Large intestine (tissue), 3 donors: ENCODE measurements around the gene CCDC149. TPM values are rescaled to one million over a fixed set of nuclear protein-coding genes. Genes with fewer than 3 reads are reported as not detected.

ENCODE experiments used
- DNase-seq, 2 donors: peaks; one replicate each; pipeline versions ENCODE4 v3.0.0 to v3.0.0-alpha.2; 2013
- H3K27ac ChIP-seq: one replicate; pipeline ENCODE4 v1.5.1; 2013; ENCODE audit warnings: low read length
- H3K27me3 ChIP-seq: 2 replicates; pipeline ENCODE4 v1.6.1; 2013; ENCODE audit warnings: low read length; ENCODE audit not compliant: control insufficient read depth, insufficient read depth
- H3K36me3 ChIP-seq: 2 replicates; pipeline ENCODE4 v1.6.1; 2013; ENCODE audit warnings: low read length; ENCODE audit not compliant: control insufficient read depth, insufficient read depth
- H3K4me1 ChIP-seq: one replicate; pipeline ENCODE4 v1.6.1; 2013; ENCODE audit warnings: low read length; ENCODE audit not compliant: control insufficient read depth, insufficient read depth
- H3K4me3 ChIP-seq: one replicate; pipeline ENCODE4 v1.5.1; 2013; ENCODE audit warnings: low read length
- H3K9me3 ChIP-seq: one replicate; pipeline ENCODE4 v1.6.1; 2013; ENCODE audit warnings: mild to moderate bottlenecking, low read depth, low read length, moderate library complexity; ENCODE audit not compliant: control insufficient read depth
- WGBS: methylation state at CpG from one replicate; pipeline ENCODE4 v1.1.5; 2013; ENCODE audit warnings: low lambda C conversion rate; ENCODE audit not compliant: insufficient coverage; 5-methylcytosine and 5-hydroxymethylcytosine counted together
- polyA plus RNA-seq: library from polyadenylated mRNA; unstranded; fragments of 120-200 nt; gene quantifications from one replicate; pipeline ENCODE4 v1.2.1, GENCODE V29; 2013

Gene CCDC149
- polyA plus RNA-seq, 1 donor, result 13.7 TPM

DNA sequence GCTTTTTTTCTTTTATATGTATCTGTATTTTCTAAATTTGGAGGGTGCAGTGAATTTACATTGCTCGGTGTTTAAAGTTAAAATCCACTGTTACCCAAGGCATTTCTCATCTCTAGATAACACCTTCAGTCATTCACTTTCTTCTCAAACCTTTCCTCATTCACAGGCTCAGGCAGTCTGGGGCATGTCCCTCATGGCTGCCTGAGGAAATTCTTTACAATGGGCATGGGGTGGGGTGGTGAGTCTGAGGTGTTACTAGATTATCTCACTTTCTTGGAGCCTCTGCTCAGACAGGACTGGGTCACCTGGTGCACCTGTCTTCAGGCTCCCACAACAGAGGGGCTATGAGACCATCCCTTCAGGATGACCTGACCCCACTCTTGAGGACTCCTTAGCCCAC, 17.4 kb downstream of the CCDC149 start:
- Histone ChIP-seq H3K4me1 (no peaks in the 10 kb centered on the region), H3K9me3 (no peaks in the 10 kb centered on the region), H3K27ac (no peak overlapping the region), H3K4me3 (no peak overlapping the region), H3K36me3 (peaks cover 3% of the 10 kb centered on the region), H3K27me3 (no peaks in the 10 kb centered on the region)
- no CpG with 5 or more reads among the region's 1 CpG for WGBS
- DNase-seq, result no peak

DNA sequence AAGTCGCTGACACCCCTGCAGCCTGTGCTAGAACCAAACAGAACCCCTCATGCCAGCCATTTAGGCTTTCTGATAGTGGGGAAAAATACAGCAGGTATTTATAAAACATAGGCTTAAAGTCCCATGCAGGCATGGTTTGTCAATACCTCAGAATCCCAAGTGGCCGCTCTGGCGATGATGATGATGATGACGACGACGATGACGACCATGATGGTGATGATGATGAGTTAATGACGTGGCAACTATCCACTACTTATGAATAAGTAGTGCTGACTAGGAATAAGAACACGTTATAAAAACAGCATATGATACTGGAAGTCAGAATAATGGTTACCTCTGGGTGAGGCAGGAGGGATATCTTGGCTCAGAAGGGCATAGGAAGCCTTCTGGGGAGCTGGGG, 18.0 kb downstream of the CCDC149 start:
- Histone ChIP-seq H3K36me3 (peaks cover 3% of the 10 kb centered on the region), H3K27ac (no peak overlapping the region), H3K9me3 (no peaks in the 10 kb centered on the region), H3K4me3 (no peak overlapping the region), H3K4me1 (no peaks in the 10 kb centered on the region), H3K27me3 (no peaks in the 10 kb centered on the region)
- WGBS, result 91% methylated on average over 7 of the region's 9 CpGs
- no peak for DNase-seq

DNA sequence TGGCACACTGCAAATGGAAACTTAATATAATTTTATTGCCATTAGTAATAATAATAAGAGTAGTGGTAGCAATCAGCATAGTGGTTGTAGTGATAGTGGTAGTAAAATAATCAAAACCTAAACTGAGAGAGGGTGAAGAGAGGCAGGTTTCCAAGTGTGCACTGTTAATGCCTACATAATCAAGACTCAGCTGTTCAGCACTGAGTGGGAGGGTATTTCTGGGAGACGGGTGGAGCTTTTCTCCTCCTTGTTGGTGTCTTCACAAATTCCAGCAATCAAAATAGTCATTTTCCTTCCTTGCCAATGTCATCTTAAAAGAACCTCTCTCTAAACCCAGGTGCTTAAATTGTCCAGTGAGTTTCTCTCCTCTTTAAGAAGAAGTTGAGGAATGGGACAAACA, 18.6 kb downstream of the CCDC149 start:
- no CpG with 5 or more reads among the region's 1 CpG for WGBS
- H3K27ac ChIP-seq, result no peak overlapping the region

DNA sequence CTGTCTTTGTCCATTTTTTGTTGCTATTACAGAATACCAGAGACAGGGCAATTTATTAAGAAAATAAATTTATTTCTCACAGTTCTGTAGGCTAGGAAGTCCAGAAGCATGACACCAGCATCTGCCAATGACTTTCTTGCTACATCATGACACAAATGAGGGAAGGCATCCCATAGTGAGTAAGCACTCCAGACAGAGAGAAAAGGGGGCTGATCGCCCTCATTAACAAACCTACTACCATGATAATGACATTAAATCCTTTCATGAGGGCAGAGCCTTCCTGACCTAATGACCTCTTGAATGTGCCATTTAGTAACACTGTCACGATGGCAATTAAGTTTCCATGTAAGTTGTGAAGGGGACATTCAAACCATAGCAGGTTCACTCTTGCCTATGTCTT, 20.1 kb downstream of the CCDC149 start:
- H3K4me1 ChIP-seq, result no peaks in the 10 kb centered on the region
- H3K9me3 ChIP-seq, result no peaks in the 10 kb centered on the region
- no peak overlapping the region for H3K4me3 ChIP-seq
- no CpG with 5 or more reads among the region's 2 CpGs for WGBS
- DNase-seq, result no peak
- H3K27ac ChIP-seq, result no peak overlapping the region
- H3K27me3 ChIP-seq, result no peaks in the 10 kb centered on the region
- H3K36me3 ChIP-seq, result peaks cover 3% of the 10 kb centered on the region

More for the DNA sequence above, 18.6 kb downstream of the CCDC149 start:
- no peak overlapping the region for H3K4me3 ChIP-seq
- no peaks in the 10 kb centered on the region for H3K9me3 ChIP-seq
- no peaks in the 10 kb centered on the region for H3K27me3 ChIP-seq
- no peak for DNase-seq
- H3K36me3 ChIP-seq, result peaks cover 3% of the 10 kb centered on the region
- no peaks in the 10 kb centered on the region for H3K4me1 ChIP-seq

DNA sequence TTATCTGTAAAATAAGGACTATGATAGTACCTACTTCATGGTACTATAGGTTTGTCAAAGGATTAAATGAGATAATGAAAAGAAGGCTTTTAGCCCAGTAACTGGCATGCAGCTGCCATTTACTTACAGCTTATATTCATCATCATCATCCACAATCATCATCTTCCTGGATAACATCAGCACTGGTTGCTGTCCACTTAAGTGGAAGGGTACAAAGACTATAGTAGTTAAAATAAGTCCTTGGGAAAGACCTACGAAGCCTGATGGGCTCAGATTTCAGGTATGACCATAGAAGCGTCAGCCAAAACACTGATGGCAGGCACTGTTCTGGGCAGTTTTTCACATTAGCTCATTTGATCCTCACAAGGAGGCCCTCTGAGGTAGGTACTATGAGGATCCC, 20.6 kb downstream of the CCDC149 start:
- peaks cover 3% of the 10 kb centered on the region for H3K36me3 ChIP-seq
- no peak for DNase-seq
- H3K9me3 ChIP-seq, result no peaks in the 10 kb centered on the region
- H3K27me3 ChIP-seq, result no peaks in the 10 kb centered on the region
- no peak overlapping the region for H3K4me3 ChIP-seq
- no peak overlapping the region for H3K27ac ChIP-seq
- no peaks in the 10 kb centered on the region for H3K4me1 ChIP-seq
- WGBS, result no CpG with 5 or more reads among the region's 2 CpGs

DNA sequence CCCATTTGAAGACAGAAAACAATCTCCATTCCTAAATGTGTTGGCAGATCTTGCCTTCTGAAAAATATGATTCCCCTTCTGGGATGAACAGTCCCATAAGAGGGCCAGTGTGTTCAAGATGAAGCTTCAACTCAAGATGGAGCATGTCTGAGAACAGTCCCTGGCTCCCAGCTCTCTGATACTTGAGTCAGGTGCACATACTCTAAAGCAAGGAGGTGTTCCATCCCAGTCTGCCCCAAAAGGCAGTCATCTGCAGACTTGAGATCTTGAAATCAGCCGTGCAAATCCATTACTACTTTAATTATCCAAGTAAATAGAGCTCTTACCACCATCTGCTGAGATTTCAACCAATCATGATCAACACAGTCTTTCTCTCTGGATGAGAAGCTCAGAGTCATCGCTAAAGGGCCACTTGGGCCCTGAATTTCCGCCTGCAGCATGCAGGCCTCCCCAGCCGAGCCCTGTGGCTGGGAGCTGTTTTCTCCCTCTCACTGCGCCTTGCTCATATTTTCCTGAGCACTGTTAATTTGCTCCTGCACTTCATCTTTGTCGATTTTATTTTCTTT, 22.2 kb downstream of the CCDC149 start:
- Histone ChIP-seq H3K9me3 (no peaks in the 10 kb centered on the region), H3K4me3 (no peak overlapping the region), H3K36me3 (peaks cover 3% of the 10 kb centered on the region), H3K27me3 (no peaks in the 10 kb centered on the region), H3K4me1 (no peaks in the 10 kb centered on the region), H3K27ac (no peak overlapping the region)
- DNase-seq, result no peak
- 100% methylated on average over 1 of the region's 6 CpGs for WGBS

DNA sequence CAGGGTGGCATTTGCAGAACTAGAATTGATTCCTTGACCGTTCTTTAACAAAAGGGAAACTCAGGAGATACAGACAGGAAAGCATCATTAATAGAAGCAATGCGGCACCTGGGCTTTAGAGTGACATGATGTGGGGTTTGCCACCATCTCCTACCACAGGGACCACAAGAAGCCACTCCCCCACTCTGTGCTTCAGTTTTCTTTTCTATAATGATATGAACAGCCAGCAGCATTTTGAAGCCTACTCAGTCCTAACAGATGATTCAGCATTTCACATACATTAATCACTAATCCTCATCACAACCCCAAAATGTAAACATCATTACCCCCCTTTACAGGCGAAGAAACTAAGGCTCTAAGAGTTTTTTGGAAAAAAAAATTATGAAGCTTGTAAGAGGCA, 22.9 kb downstream of the CCDC149 start:
- no CpG with 5 or more reads among the region's 3 CpGs for WGBS
- DNase-seq, result no peak
- Histone ChIP-seq H3K27me3 (no peaks in the 10 kb centered on the region), H3K9me3 (no peaks in the 10 kb centered on the region), H3K27ac (no peak overlapping the region), H3K4me1 (no peaks in the 10 kb centered on the region), H3K36me3 (peaks cover 3% of the 10 kb centered on the region), H3K4me3 (no peak overlapping the region)

DNA sequence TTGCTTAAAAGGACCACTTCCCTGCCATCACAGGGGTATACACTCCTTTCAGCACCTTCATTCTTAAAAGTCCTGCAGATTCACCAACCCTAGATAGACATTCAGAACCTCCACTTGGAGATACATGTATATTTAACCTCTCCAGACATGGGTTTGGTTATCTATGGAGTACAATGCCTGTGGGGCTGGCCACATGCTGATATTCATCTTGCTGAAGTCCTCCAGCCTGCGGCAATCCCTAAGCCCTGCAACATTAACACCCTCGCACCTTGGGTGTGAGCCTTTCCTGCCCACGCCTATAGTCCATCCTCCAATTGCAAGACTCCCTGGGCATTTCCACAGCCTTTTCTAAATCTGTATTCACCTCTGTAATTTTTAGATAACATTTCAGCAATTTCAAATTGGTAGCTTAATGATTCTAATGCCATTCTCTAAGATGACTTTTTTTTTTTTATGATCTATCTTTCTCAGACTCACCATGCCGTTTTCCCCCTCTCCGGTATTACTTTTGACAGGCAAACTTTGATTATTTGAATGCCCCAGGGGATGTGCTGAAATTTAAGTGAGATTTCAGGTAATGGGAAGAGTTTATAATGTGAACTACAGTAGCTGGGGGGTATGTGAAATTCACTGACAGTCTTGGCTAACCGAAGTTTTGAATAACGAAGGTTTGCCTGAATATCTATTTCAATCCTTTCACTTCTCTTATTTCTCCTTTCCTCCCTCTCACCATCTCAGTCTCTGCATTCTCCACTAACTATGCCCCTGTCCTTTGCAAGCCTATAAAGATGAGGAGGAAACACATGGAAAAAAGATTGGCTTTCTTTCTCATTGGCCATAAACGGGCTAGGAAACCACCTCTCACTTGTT, 24.1 kb downstream of the CCDC149 start:
- no peak overlapping the region for H3K27ac ChIP-seq
- DNase-seq, result no peak
- H3K9me3 ChIP-seq, result no peaks in the 10 kb centered on the region
- no peaks in the 10 kb centered on the region for H3K36me3 ChIP-seq
- no peaks in the 10 kb centered on the region for H3K4me1 ChIP-seq
- 83% methylated on average over 3 of the region's 8 CpGs for WGBS
- no peaks in the 10 kb centered on the region for H3K27me3 ChIP-seq
- no peak overlapping the region for H3K4me3 ChIP-seq

DNA sequence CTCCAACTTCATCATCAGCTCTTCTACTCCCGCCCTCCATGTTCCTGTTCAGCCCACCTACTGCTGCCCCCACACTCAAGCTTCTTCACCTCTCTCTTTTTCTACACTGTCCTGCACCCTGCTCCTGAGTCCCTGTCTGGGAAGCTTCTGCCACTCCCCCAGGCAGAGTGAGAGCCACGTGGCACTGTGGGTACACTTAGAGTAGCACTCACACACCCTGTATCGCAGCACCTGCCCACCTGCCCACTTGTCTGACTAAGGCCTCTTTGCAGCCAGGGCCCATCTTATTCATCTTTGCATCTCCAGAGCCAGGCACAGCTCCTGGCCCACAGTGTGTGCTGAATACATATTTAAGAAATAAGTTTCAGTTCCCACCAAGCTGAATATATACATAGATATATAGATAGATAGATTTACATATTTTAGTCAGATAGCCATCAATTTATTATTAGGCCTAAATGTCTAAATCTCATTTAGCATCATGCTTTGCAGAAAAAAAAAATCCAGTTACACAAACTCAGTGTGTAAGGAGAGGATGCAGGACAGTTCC, 24.9 kb downstream of the CCDC149 start:
- H3K9me3 ChIP-seq, result no peaks in the 10 kb centered on the region
- no peak for DNase-seq
- no peaks in the 10 kb centered on the region for H3K36me3 ChIP-seq
- H3K27ac ChIP-seq, result no peak overlapping the region
- no peaks in the 10 kb centered on the region for H3K27me3 ChIP-seq
- H3K4me1 ChIP-seq, result no peaks in the 10 kb centered on the region
- no CpG with 5 or more reads among the region's 3 CpGs for WGBS
- H3K4me3 ChIP-seq, result no peak overlapping the region

DNA sequence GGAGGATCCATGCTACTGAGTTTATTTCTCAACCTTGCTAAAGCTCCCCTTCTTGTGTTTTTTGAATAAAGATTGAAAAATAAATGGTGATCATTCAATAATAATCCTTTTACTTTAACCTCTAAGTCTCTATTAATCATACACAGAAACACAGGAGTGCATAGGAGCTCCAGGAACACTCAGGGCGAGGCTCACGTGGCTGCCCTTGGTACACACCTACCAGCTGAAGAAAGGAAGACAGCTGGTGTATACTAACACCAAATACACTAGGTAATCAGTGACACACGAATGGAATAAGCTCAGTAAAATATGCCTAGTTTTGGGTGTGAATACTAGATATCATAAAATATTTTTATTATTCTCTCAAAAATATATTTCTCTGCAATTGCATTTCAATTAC, 26.2 kb downstream of the CCDC149 start:
- DNase-seq, result no peak
- Histone ChIP-seq H3K4me3 (no peak overlapping the region), H3K36me3 (no peaks in the 10 kb centered on the region), H3K27me3 (no peaks in the 10 kb centered on the region), H3K27ac (no peak overlapping the region), H3K9me3 (no peaks in the 10 kb centered on the region), H3K4me1 (no peaks in the 10 kb centered on the region)
- no CpG with 5 or more reads among the region's 3 CpGs for WGBS
